IMR-90 (cell line): ENCODE measurements around the gene PERM1. TPM values are rescaled to one million over a fixed set of nuclear protein-coding genes. Genes with fewer than 3 reads are reported as not detected.

Source experiments
- ATAC-seq: fragments of 200-7000 bp; cut with Tn5 transposase; 2 replicates; pipeline ENCODE4 v1.9.1; 2020; ENCODE audit warnings: low read depth, mild to moderate bottlenecking, moderate library complexity
- BruUV-seq: library from RNA; stranded (reverse); fragments of 400-500 nt; replicated peaks from 2 replicates; lab custom pipeline; 2021; lab: Mats Ljungman, UMichigan
- CTCF ChIA-PET: fragments of 300-600 bp; formaldehyde crosslinking; extraction: SDS; loops from one replicate; lab custom pipeline; 2021; ENCODE audit warnings: antibody characterized with exemption; lab: Yijun Ruan, JAX
- POLR2A ChIA-PET: fragments of 300-600 bp; sonication (Branson Sonifier 250); formaldehyde crosslinking; loops from one replicate; lab custom pipeline; 2022; ENCODE audit warnings: antibody characterized with exemption; ENCODE audit not compliant: unreplicated experiment; lab: Charles Lee
- DNase-seq: peaks from one replicate; pipeline ENCODE4 v3.0.0; 2013
- H2AFZ ChIP-seq: replicated peaks from 2 replicates; pipeline ENCODE3; 2013; ENCODE audit warnings: low read length, mild to moderate bottlenecking; ENCODE audit not compliant: poor library complexity
- H2AK5ac ChIP-seq: 2 replicates; pipeline ENCODE4 v1.6.1; 2013; ENCODE audit warnings: low read depth, low read length, inconsistent platforms
- H2AK9ac ChIP-seq: replicated peaks from 2 replicates; pipeline ENCODE3; 2013; ENCODE audit warnings: mild to moderate bottlenecking, low read depth, low read length, moderate library complexity; ENCODE audit not compliant: poor library complexity
- H2BK120ac ChIP-seq: 2 replicates; pipeline ENCODE4 v1.6.1; 2013; ENCODE audit warnings: low read depth, low read length, inconsistent platforms
- H2BK15ac ChIP-seq: 3 replicates; pipeline ENCODE4 v1.6.1; 2013; ENCODE audit warnings: low read depth, low read length, inconsistent platforms
- H2BK20ac ChIP-seq: 2 replicates; pipeline ENCODE4 v1.6.1; 2013; ENCODE audit warnings: low read depth, mild to moderate bottlenecking, inconsistent platforms, low read length, moderate library complexity
- H2BK5ac ChIP-seq: 2 replicates; pipeline ENCODE4 v1.6.1; 2013; ENCODE audit warnings: mild to moderate bottlenecking, low read depth, low read length, inconsistent platforms; ENCODE audit not compliant: poor library complexity, severe bottlenecking
- H3K14ac ChIP-seq: replicated peaks from 2 replicates; pipeline ENCODE4 v1.6.1; 2013; ENCODE audit warnings: low read depth, low read length, inconsistent platforms
- H3K18ac ChIP-seq: 2 replicates; pipeline ENCODE4 v1.6.1; 2013; ENCODE audit warnings: low read depth, low read length, control low read depth
- H3K23ac ChIP-seq: 2 replicates; pipeline ENCODE4 v1.6.1; 2013; ENCODE audit warnings: low read depth, low read length, inconsistent platforms
- H3K27ac ChIP-seq: 2 replicates; pipeline ENCODE4 v1.5.1; 2013; ENCODE audit warnings: mild to moderate bottlenecking, control low read depth, low read length; ENCODE audit not compliant: insufficient read depth
- H3K27me3 ChIP-seq: 2 replicates; pipeline ENCODE4 v1.6.1; 2013; ENCODE audit warnings: low read length; ENCODE audit not compliant: control insufficient read depth, insufficient read depth
- H3K36me3 ChIP-seq: 2 replicates; pipeline ENCODE4 v1.6.1; 2013; ENCODE audit warnings: low read length, mixed read lengths; ENCODE audit not compliant: control insufficient read depth, insufficient read depth
- H3K4ac ChIP-seq: 2 replicates; pipeline ENCODE4 v1.6.1; 2013; ENCODE audit warnings: low read depth, low read length, inconsistent platforms
- H3K4me1 ChIP-seq: 2 replicates; pipeline ENCODE4 v1.6.1; 2013; ENCODE audit warnings: low read length, mixed read lengths; ENCODE audit not compliant: control insufficient read depth, insufficient read depth
- H3K4me2 ChIP-seq: 2 replicates; pipeline ENCODE4 v1.6.1; 2013; ENCODE audit warnings: low read depth, mild to moderate bottlenecking, control low read depth, low read length, moderate library complexity
- H3K4me3 ChIP-seq: 2 replicates; pipeline ENCODE4 v1.5.1; 2013; ENCODE audit warnings: low read depth, mild to moderate bottlenecking, control low read depth, low read length, moderate library complexity; ENCODE audit not compliant: insufficient read depth
- H3K56ac ChIP-seq: 2 replicates; pipeline ENCODE4 v1.6.1; 2013; ENCODE audit warnings: low read length, inconsistent platforms; ENCODE audit not compliant: insufficient read depth; ENCODE audit errors: extremely low read depth
- H3K79me1 ChIP-seq, 2 experiments: 2 replicates each; pipeline ENCODE4 v1.6.1; 2013; ENCODE audit warnings: low read length in 2 of 2, inconsistent platforms in 1 of 2, low read depth in 1 of 2
- H3K9ac ChIP-seq: 2 replicates; pipeline ENCODE4 v1.6.1; 2013; ENCODE audit warnings: low read depth, low read length, control low read depth
- H3K9me1 ChIP-seq: 2 replicates; pipeline ENCODE4 v1.6.1; 2013; ENCODE audit warnings: low read length, inconsistent platforms; ENCODE audit not compliant: insufficient read depth
- H3K9me3 ChIP-seq: 2 replicates; pipeline ENCODE4 v1.6.1; 2013; ENCODE audit warnings: low read length; ENCODE audit not compliant: control insufficient read depth, insufficient read depth
- H4K20me1 ChIP-seq: 2 replicates; pipeline ENCODE4 v1.6.1; 2013; ENCODE audit warnings: low read length, inconsistent platforms; ENCODE audit not compliant: insufficient read depth
- H4K5ac ChIP-seq: 2 replicates; pipeline ENCODE4 v1.6.1; 2013; ENCODE audit warnings: mild to moderate bottlenecking, low read depth, low read length, control low read depth
- H4K8ac ChIP-seq, 2 experiments: 2 replicates each; pipeline ENCODE4 v1.6.1; 2013; ENCODE audit warnings: low read depth in 2 of 2, low read length in 2 of 2, control low read depth in 1 of 2, inconsistent platforms in 1 of 2
- H4K91ac ChIP-seq: 2 replicates; pipeline ENCODE4 v1.6.1; 2013; ENCODE audit warnings: low read depth, low read length, inconsistent platforms; ENCODE audit not compliant: insufficient read depth
- BHLHE40 ChIP-seq: fragments of 150-350 bp; IDR thresholded peaks from 2 replicates; pipeline ENCODE4 v1.6.1; 2016; ENCODE audit warnings: mild to moderate bottlenecking, low read depth, low read length
- CTCF ChIP-seq: conservative IDR thresholded peaks from 2 replicates; pipeline ENCODE4 v1.5.1; 2012; ENCODE audit warnings: mild to moderate bottlenecking, low read depth, low read length, improper control_type of control experiment
- ELK1 ChIP-seq: fragments of 150-350 bp; IDR thresholded peaks from 2 replicates; pipeline ENCODE4 v1.6.1; 2016; ENCODE audit warnings: low read depth, mild to moderate bottlenecking, low read length, moderate library complexity, borderline replicate concordance
- FOS ChIP-seq: fragments of 150-350 bp; IDR thresholded peaks from 2 replicates; pipeline ENCODE4 v1.6.1; 2016; ENCODE audit warnings: low read depth, low read length
- MAZ ChIP-seq: IDR thresholded peaks from 2 replicates; pipeline ENCODE4 v1.6.1; 2012; ENCODE audit warnings: low read depth, mild to moderate bottlenecking, low read length, improper control_type of control experiment, moderate library complexity, borderline replicate concordance
- MXI1 ChIP-seq: IDR thresholded peaks from 2 replicates; pipeline ENCODE4 v1.6.1; 2012; ENCODE audit warnings: low read depth, mild to moderate bottlenecking, low read length, moderate library complexity, borderline replicate concordance
- POLR2A ChIP-seq: IDR thresholded peaks from 2 replicates; pipeline ENCODE4 v1.6.1; 2012; ENCODE audit warnings: mild to moderate bottlenecking, low read depth, low read length
- RAD21 ChIP-seq: IDR thresholded peaks from 2 replicates; pipeline ENCODE4 v1.6.1; 2012; ENCODE audit warnings: low read length, improper control_type of control experiment
- WGBS, 2 experiments: methylation state at CpG; one replicate each; pipeline versions ENCODE4 v1.1.5 to v1.1.7; 2013; ENCODE audit warnings: missing lambda C conversion rate in 2 of 2; ENCODE audit not compliant: insufficient read length in 1 of 2; ENCODE audit errors: extremely low coverage in 2 of 2; 5-methylcytosine and 5-hydroxymethylcytosine counted together
- dilution Hi-C: fragments of 300-500 bp; cut with HindIII; formaldehyde crosslinking; loops from one replicate; pipeline ENCODE4 v1.14.3; 2018; ENCODE audit warnings: low sequenced_read_pairs; ENCODE audit not compliant: unreplicated experiment
- in situ Hi-C: fragments of 300-500 bp; cut with MboI; formaldehyde crosslinking; loops from 3 replicates; pipeline ENCODE4 v1.14.3; 2019; ENCODE audit warnings: low sequenced_read_pairs, inconsistent platforms, mixed read lengths
- intact Hi-C: fragments of 100-400 bp; cut with micrococcal nuclease; formaldehyde crosslinking; loops from 2 replicates; pipeline ENCODE4 v1.10.0; 2022
- polyA plus RNA-seq, 3 experiments: library from polyadenylated mRNA; depleted of rRNA; stranded (reverse); fragments of >200 nt; gene quantifications; 2 replicates each; pipeline ENCODE4 v1.2.3, GENCODE V29; 2012; ENCODE audit warnings: low replicate concordance in 1 of 3
- total RNA-seq: library from RNA; depleted of rRNA; stranded (reverse); fragments of >200 nt; gene quantifications from 2 replicates; pipeline ENCODE4 v1.2.3, GENCODE V29; 2012

Gene PERM1
- total and polyA plus RNA-seq, 2 of the 4 experiments (the other 2 are of a cell fraction), result not detected

GRCh38 chr1:999725-1000356 lies 17.9 kb upstream of the PERM1 start, which contains the start of gene HES4:
Gene HES4, minus strand, starts transcription at chr1:1000097. Its CDS starts 124 bp downstream, at chr1:999973.
- in situ Hi-C loops (no loop called here), intact Hi-C loops (loop anchor here (5.0 kb wide), 1 partner anchor 57 kb away; no protein-coding TSS in a partner anchor), dilution Hi-C loops (no loop called here)
- H3K23ac ChIP-seq, result peak within 1 kb of the TSS; percentile 85
- POLR2A ChIA-PET, result interaction anchor here (0.6 kb wide), 1 partner anchor 32 kb away, joined by 3 read pairs; no protein-coding TSS in a partner anchor
- TF ChIP-seq CTCF (no peak), MXI1 (peak; percentile 35; the same call in 1 of the 2 replicates), ELK1 (no peak), BHLHE40 (peak; percentile 84), POLR2A (peak; percentile 99), MAZ (peak; percentile 83), RAD21 (no peak), FOS (no peak)
- peak within 1 kb of the TSS; percentile 59 for H3K4me3 ChIP-seq
- H3K9me3 ChIP-seq, result no peaks in the 10 kb centered on the region
- H2BK5ac ChIP-seq, result peak within 1 kb of the TSS; percentile 44
- no peaks in the 10 kb centered on the region for H3K36me3 ChIP-seq
- peak within 1 kb of the TSS; percentile 84 for H3K27ac ChIP-seq
- H3K27me3 ChIP-seq, result no peaks in the 10 kb centered on the region
- peak within 1 kb of the TSS; percentile 85 for H2AK5ac ChIP-seq
- 1% methylated on average over 41 of the region's 95 CpGs; no CpG with 5 or more reads in 1 of the 2 experiments for WGBS, 2 experiments
- H3K18ac ChIP-seq, result peak within 1 kb of the TSS; percentile 7; the same call in 1 of the 2 replicates
- H2BK20ac ChIP-seq, result no peak within 1 kb of the TSS
- CTCF ChIA-PET, result interaction anchor here (0.7 kb wide), 1 partner anchor 15 kb away, joined by 4 read pairs; no protein-coding TSS in a partner anchor
- peaks cover 9% of the 10 kb centered on the region; the same call in 1 of the 2 replicates for H4K20me1 ChIP-seq
- ATAC-seq (peak; percentile 81), DNase-seq (peak; percentile 90)
- peak within 1 kb of the TSS; percentile 18 for H3K14ac ChIP-seq
- peak within 1 kb of the TSS; percentile 48; the same call in 1 of the 2 replicates for H2BK120ac ChIP-seq
- H3K56ac ChIP-seq, result no peak within 1 kb of the TSS; the same call in 1 of the 2 replicates
- H4K8ac ChIP-seq, result peak within 1 kb of the TSS; percentile 51 to 85
- peak within 1 kb of the TSS; percentile 71 for H3K9ac ChIP-seq
- H3K4me1 ChIP-seq, result peaks cover 4% of the 10 kb centered on the region
- peak within 1 kb of the TSS; percentile 86 for H3K4me2 ChIP-seq
- peak within 1 kb of the TSS; percentile 94 for H2AK9ac ChIP-seq
- no TSS peak for BruUV-seq
- peak within 1 kb of the TSS; percentile 89 for H2AFZ ChIP-seq
- no peaks in the 10 kb centered on the region for H3K9me1 ChIP-seq
- peaks cover 9 to 35% of the 10 kb centered on the region in 2 experiments; a peak in 3 of 4 replicates for H3K79me1 ChIP-seq
- H4K5ac ChIP-seq, result peak within 1 kb of the TSS; percentile 21
- H4K91ac ChIP-seq, result peak within 1 kb of the TSS; percentile 69
- no peak within 1 kb of the TSS; the same call in 2 of the 3 replicates for H2BK15ac ChIP-seq
- peak within 1 kb of the TSS; percentile 88 for H3K4ac ChIP-seq
